SU-DHL-6 (cell line): Measurements from ENCODE around the gene PNRC1.
"Not testable (repeated sequence)": the region's sequence is repeated elsewhere in the genome, so short reads cannot be mapped to it uniquely, and the experiment has no call there.

Experiments
- H2AFZ ChIP-seq: fragments of 200-600 bp; sonication (generic); 2 replicates; pipeline ENCODE4 v1.6.1; 2014; ENCODE audit warnings: low read depth, mild to moderate bottlenecking, moderate library complexity, mixed read lengths, antibody characterized with exemption, low read length; ENCODE audit not compliant: severe bottlenecking
- H3F3A ChIP-seq: fragments of 200-600 bp; shearing (Covaris generic); 2 replicates; pipeline ENCODE4 v1.6.0; 2016; ENCODE audit warnings: antibody characterized with exemption, mild to moderate bottlenecking; ENCODE audit not compliant: insufficient read depth
- H3K27ac ChIP-seq: fragments of 200-600 bp; sonication (generic); 2 replicates; pipeline ENCODE4 v1.5.1; 2016; ENCODE audit warnings: low read depth, mild to moderate bottlenecking, low read length, moderate library complexity, mixed read lengths
- H3K27me3 ChIP-seq: fragments of 200-600 bp; sonication (generic), shearing (Covaris generic); 2 replicates; pipeline ENCODE4 v1.6.0; 2014; ENCODE audit warnings: mild to moderate bottlenecking, low read length
- H3K36me3 ChIP-seq: fragments of 200-600 bp; sonication (generic); 2 replicates; pipeline ENCODE4 v1.6.1; 2014; ENCODE audit warnings: mild to moderate bottlenecking, low read length, mixed read lengths
- H3K4me2 ChIP-seq: fragments of 300-600, 200-600 bp; shearing (Covaris generic), sonication (generic); 2 replicates; pipeline ENCODE4 v1.6.0; 2014; ENCODE audit warnings: low read length, low read depth, mild to moderate bottlenecking; ENCODE audit not compliant: poor library complexity, severe bottlenecking
- H3K4me3 ChIP-seq: fragments of 200-600 bp; sonication (generic); 2 replicates; pipeline ENCODE4 v1.5.1; 2014; ENCODE audit warnings: antibody characterized with exemption, low read length, mild to moderate bottlenecking, mixed read lengths; ENCODE audit not compliant: insufficient read depth, poor library complexity, severe bottlenecking
- H3K79me2 ChIP-seq: fragments of 200-600 bp; sonication (generic); 2 replicates; pipeline ENCODE4 v1.6.1; 2014; ENCODE audit warnings: mild to moderate bottlenecking, low read length, moderate library complexity; ENCODE audit not compliant: insufficient read depth
- H3K9ac ChIP-seq: fragments of 200-600 bp; sonication (generic); 2 replicates; pipeline ENCODE4 v1.7.0; 2014; ENCODE audit warnings: mild to moderate bottlenecking, low read length
- H3K9me2 ChIP-seq: fragments of 200-600 bp; sonication (generic); replicated peaks from 2 replicates; pipeline ENCODE4 v1.6.1; 2014; ENCODE audit warnings: low read length; ENCODE audit not compliant: insufficient read depth
- H3K9me3 ChIP-seq: fragments of 200-600 bp; sonication (generic); 2 replicates; pipeline ENCODE4 v1.6.1; 2014; ENCODE audit warnings: low read length, mixed read lengths; ENCODE audit not compliant: insufficient read depth
- H4K20me1 ChIP-seq: fragments of 200-600 bp; sonication (generic); 2 replicates; pipeline ENCODE4 v1.6.1; 2014; ENCODE audit warnings: low read depth, mild to moderate bottlenecking, antibody characterized with exemption, low read length, moderate library complexity, mixed read lengths
- CTCF ChIP-seq: fragments of 200-600 bp; sonication (generic); IDR thresholded peaks from one replicate; pipeline ENCODE4 v1.5.1; 2017; ENCODE audit warnings: antibody characterized with exemption, mild to moderate bottlenecking, low read length, moderate library complexity; ENCODE audit not compliant: insufficient read depth, poor library complexity, severe bottlenecking
- EZH2phosphoT487 ChIP-seq: fragments of 200-600 bp; sonication (generic), shearing (Covaris generic); conservative IDR thresholded peaks from 2 replicates; pipeline ENCODE4 v1.6.1; 2018; ENCODE audit warnings: mild to moderate bottlenecking, antibody characterized with exemption, low read length, moderate library complexity, mixed read lengths

PNRC1 gene

GRCh38 chr6:89034586-89035251 lies 45.8 kb upstream of the PNRC1 start:
- Histone ChIP-seq H3F3A (no peaks in the 10 kb centered on the region), H3K4me3 (no peak overlapping the region), H3K27me3 (no peaks in the 10 kb centered on the region), H2AFZ (no peak overlapping the region), H3K36me3 (no peaks in the 10 kb centered on the region), H3K4me2 (no peak overlapping the region), H3K9ac (no peak overlapping the region), H3K79me2 (no peaks in the 10 kb centered on the region), H3K9me2 (no peaks in the 10 kb centered on the region), H4K20me1 (no peaks in the 10 kb centered on the region), H3K27ac (no peak overlapping the region), H3K9me3 (no peaks in the 10 kb centered on the region)
- no peak for TF ChIP-seq CTCF
- TF ChIP-seq EZH2phosphoT487 = no peak

DNA sequence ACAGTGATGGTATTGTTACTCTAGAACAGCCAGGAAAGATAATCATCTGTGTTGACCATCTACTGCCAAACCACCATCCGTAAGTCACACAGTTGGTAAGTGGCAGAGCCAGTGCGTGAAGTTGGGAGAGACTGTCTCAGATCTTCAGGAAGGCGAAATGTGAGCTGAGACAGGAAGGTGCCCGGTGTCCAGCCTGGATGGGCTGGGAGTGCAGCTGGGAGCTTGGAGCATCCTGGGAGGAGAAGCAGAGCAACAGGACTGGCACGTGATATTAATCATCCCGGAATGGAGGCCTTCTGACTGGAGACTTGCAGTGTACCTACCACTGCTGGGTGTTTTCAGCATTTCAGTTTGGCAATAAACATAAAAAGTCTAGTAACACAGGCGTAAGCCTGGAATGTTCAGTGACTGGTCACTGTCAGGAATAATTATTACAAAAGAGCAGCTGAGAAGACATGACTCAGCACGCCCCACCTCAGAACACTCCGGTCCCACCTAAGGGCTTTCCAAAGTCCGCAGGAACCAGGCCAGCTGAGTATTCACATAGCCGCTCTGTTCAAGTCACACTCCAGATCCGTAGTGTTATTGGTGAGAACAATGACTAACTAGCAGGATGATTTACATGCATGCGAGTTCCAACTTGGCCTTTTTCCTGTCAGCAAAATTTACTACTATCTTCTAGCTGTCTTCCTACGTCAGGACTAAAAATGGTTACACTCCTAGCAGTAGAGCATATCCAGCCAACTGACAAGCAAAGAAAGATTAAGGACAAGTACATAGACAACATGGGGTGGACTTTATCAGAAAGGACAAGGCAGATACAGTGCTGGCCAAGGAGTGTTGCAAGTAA lies 45.1 kb upstream of the PNRC1 start:
- Histone ChIP-seq H3K9me2 (no peaks in the 10 kb centered on the region), H3K27ac (no peak overlapping the region), H3K36me3 (no peaks in the 10 kb centered on the region), H3K9ac (no peak overlapping the region), H3K4me2 (no peak overlapping the region), H2AFZ (no peak overlapping the region), H3K79me2 (no peaks in the 10 kb centered on the region), H3K27me3 (no peaks in the 10 kb centered on the region), H3K9me3 (no peaks in the 10 kb centered on the region), H3K4me3 (no peak overlapping the region), H3F3A (no peaks in the 10 kb centered on the region), H4K20me1 (no peaks in the 10 kb centered on the region)
- no peak for TF ChIP-seq EZH2phosphoT487
- no peak for TF ChIP-seq CTCF

DNA sequence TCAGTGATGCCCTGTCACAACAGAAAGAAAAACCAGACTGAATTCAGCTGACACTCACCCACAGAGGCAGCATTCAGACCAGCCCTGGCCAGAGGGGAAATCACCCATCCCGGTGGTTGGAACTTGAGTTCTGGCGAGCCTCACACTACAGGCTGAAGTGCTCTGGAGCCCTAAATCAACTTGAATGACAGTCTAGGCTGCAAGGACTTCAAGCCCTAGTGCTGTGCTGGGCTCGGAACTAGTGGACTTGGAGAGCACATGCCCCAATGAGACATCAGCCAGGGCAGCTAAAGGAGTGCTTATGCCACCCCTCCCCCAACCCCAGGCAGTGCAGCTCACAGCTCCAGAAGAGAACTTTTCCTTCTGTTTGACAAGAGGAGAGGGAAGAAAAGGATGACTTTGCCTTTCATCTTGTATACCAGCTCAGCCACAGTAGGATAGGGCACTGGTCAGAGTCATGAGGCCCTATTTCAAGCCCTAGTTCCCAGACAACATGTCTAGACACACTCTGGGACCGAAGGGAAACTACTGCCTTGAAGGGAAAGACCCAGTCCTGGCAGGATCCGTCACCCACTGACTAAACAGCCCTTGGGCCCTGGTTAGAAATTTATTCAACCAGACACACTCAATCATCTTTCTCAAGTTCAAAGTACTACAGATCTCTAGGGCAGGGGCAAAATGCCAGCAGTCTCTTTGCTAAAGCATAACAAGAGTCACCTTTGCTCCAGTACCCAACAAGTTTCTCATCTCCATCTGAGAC lies 43.2 kb upstream of the PNRC1 start:
- Histone ChIP-seq H3K27me3 (no peaks in the 10 kb centered on the region), H3K27ac (no peak overlapping the region), H3F3A (no peaks in the 10 kb centered on the region), H3K9me2 (no peaks in the 10 kb centered on the region), H2AFZ (no peak overlapping the region), H3K9ac (no peak overlapping the region), H3K79me2 (no peaks in the 10 kb centered on the region), H3K4me2 (no peak overlapping the region), H3K4me3 (no peak overlapping the region), H3K36me3 (no peaks in the 10 kb centered on the region), H3K9me3 (no peaks in the 10 kb centered on the region), H4K20me1 (no peaks in the 10 kb centered on the region)
- TF ChIP-seq EZH2phosphoT487 = no peak
- TF ChIP-seq CTCF = no peak

GRCh38 chr6:89037901-89038293 lies 42.7 kb upstream of the PNRC1 start:
- not testable (repeated sequence) for H3K27ac ChIP-seq, H3K79me2 ChIP-seq, H2AFZ ChIP-seq

More at GRCh38 chr6:89037901-89038293, 42.7 kb upstream of the PNRC1 start:
- H3K9me3 ChIP-seq, H4K20me1 ChIP-seq, H3K4me2 ChIP-seq, H3K9ac ChIP-seq, H3F3A ChIP-seq, H3K9me2 ChIP-seq, H3K27me3 ChIP-seq, H3K36me3 ChIP-seq, H3K4me3 ChIP-seq: not testable (repeated sequence)
